NT2/D1 (cell line): Measurements from ENCODE around the gene ZNF850.

Source experiments
- SUZ12 ChIP-seq: IDR thresholded peaks from 2 replicates; pipeline ENCODE4 v1.6.1; 2011; ENCODE audit not compliant: insufficient read length, insufficient read depth; ENCODE audit errors: extremely low read depth
- YY1 ChIP-seq: IDR thresholded peaks from 2 replicates; pipeline ENCODE4 v1.6.1; 2011; ENCODE audit not compliant: insufficient read length, insufficient read depth
- ZNF274 ChIP-seq: IDR thresholded peaks from 2 replicates; pipeline ENCODE4 v1.6.1; 2011; ENCODE audit warnings: mild to moderate bottlenecking, low read depth, low read length

GRCh38 chr19:36707134-36707533, 65.5 kb downstream of the ZNF850 start:
- TF ChIP-seq YY1, result no peak
- TF ChIP-seq SUZ12, result no peak
- no peak for TF ChIP-seq ZNF274
